Gastrocnemius medialis (tissue), 4 donors: ENCODE data around the gene SCNM1.

Experiments used
- POLR2A ChIP-seq, 2 donors: fragments of 450-650 bp; IDR thresholded peaks; one replicate each; pipeline ENCODE4 v1.6.1; 2017; ENCODE audit warnings: antibody characterized with exemption in 2 of 2, mild to moderate bottlenecking in 2 of 2, moderate library complexity in 2 of 2
- TF ChIP-seq, protein P1 (sequence below), 5 experiments: fragments of 450-650 bp in 3 of 5; fragments of 200-600 bp in 2 of 5; sonication (generic) in 2 of 5; IDR thresholded peaks in 4 of 5; conservative IDR thresholded peaks in 1 of 5; 1 replicate in 4 of 5; 2 replicates in 1 of 5; pipeline ENCODE4 v1.5.1; 2016 to 2019; ENCODE audit warnings: antibody characterized with exemption in 5 of 5, mild to moderate bottlenecking in 3 of 5, moderate library complexity in 3 of 5

DNA sequence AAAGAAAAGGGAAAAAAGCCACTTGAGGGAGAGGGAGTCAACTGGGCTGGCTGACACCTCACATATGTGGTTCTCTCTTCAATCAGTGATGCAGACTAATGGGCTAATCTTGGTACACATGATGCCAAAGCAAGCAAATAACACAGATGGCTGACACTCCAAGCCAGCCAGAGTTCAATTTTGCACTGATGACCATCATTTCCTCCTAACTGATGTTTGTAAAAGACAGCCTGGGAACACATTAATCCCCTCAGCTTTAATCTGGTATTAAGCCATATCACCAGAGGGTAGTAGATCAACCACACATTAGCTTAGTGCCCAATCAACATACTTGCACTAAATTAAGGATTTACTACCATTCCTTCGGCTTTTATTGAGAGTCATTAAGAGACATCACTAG lies 21.3 kb downstream of the SCNM1 start:
- TF ChIP-seq, protein P1, sequence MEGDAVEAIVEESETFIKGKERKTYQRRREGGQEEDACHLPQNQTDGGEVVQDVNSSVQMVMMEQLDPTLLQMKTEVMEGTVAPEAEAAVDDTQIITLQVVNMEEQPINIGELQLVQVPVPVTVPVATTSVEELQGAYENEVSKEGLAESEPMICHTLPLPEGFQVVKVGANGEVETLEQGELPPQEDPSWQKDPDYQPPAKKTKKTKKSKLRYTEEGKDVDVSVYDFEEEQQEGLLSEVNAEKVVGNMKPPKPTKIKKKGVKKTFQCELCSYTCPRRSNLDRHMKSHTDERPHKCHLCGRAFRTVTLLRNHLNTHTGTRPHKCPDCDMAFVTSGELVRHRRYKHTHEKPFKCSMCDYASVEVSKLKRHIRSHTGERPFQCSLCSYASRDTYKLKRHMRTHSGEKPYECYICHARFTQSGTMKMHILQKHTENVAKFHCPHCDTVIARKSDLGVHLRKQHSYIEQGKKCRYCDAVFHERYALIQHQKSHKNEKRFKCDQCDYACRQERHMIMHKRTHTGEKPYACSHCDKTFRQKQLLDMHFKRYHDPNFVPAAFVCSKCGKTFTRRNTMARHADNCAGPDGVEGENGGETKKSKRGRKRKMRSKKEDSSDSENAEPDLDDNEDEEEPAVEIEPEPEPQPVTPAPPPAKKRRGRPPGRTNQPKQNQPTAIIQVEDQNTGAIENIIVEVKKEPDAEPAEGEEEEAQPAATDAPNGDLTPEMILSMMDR (IDR thresholded peaks at IDR 0.05 in 4 of 5, conservative IDR thresholded peaks at IDR 0.05 in 1 of 5): no peak
- TF ChIP-seq POLR2A (IDR thresholded peaks at IDR 0.05): no peak
